Ishikawa (cell line): ENCODE results near the gene RCOR1.

ENCODE experiments used
- CEBPB ChIP-seq: IDR thresholded peaks from 2 replicates; pipeline ENCODE4 v1.6.1; 2012
- CREB1 ChIP-seq: IDR thresholded peaks from 2 replicates; pipeline ENCODE4 v1.6.1; 2012; ENCODE audit warnings: low read depth
- EGR1 ChIP-seq: IDR thresholded peaks from 2 replicates; pipeline ENCODE4 v1.6.1; 2012
- EP300 ChIP-seq: IDR thresholded peaks from 2 replicates; pipeline ENCODE4 v1.6.1; 2012; ENCODE audit warnings: borderline replicate concordance
- FOXM1 ChIP-seq: IDR thresholded peaks from 2 replicates; pipeline ENCODE4 v1.6.1; 2012; ENCODE audit warnings: low read depth, borderline replicate concordance
- NFIC ChIP-seq: IDR thresholded peaks from 2 replicates; pipeline ENCODE4 v1.6.1; 2012
- RAD21 ChIP-seq: IDR thresholded peaks from 2 replicates; pipeline ENCODE4 v1.6.1; 2012; ENCODE audit warnings: low read depth
- TAF1 ChIP-seq: IDR thresholded peaks from 2 replicates; pipeline ENCODE4 v1.6.1; 2012; ENCODE audit warnings: low read depth, mild to moderate bottlenecking
- TCF12 ChIP-seq: IDR thresholded peaks from 2 replicates; pipeline ENCODE4 v1.6.1; 2012; ENCODE audit warnings: low read depth
- TEAD4 ChIP-seq: IDR thresholded peaks from 2 replicates; pipeline ENCODE4 v1.6.1; 2012
- YY1 ChIP-seq: IDR thresholded peaks from 2 replicates; pipeline ENCODE4 v1.6.1; 2012; ENCODE audit warnings: low read depth
- ZBTB7A ChIP-seq: IDR thresholded peaks from 2 replicates; pipeline ENCODE4 v1.6.1; 2012; ENCODE audit warnings: low read depth
- TF ChIP-seq, protein P1 (sequence below): IDR thresholded peaks from 2 replicates; pipeline ENCODE4 v1.6.1; 2012
- TF ChIP-seq, protein P2 (sequence below): IDR thresholded peaks from 2 replicates; pipeline ENCODE4 v1.6.1; 2012; ENCODE audit warnings: low read depth, mild to moderate bottlenecking
- TF ChIP-seq, protein P3 (sequence below): IDR thresholded peaks from 2 replicates; pipeline ENCODE4 v1.6.1; 2012

Gene RCOR1

DNA sequence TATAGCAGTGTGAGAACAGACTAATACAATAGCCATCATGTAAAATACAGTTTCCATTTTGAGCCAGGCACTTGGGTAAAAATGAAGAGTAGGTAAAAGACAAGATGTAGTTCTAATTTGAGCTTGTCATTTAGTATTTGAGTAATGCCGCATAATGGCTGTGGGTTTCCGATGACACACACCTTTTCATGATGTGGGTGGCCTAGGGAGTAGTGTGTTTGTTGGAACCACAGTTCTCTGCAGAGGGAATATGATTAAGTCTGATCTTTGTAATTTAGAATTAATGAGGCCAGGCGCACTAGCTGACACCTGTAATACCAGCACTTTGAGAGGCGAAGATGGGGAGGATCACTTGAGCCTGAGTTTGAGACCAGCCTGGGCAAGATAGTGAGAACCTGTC, 61.8 kb downstream of the RCOR1 start:
- TF ChIP-seq TAF1, result no peak
- no peak for TF ChIP-seq EGR1
- no peak for TF ChIP-seq YY1
- TF ChIP-seq CREB1, result no peak
- no peak for TF ChIP-seq TCF12
- no peak for TF ChIP-seq RAD21
- TF ChIP-seq, protein P1, sequence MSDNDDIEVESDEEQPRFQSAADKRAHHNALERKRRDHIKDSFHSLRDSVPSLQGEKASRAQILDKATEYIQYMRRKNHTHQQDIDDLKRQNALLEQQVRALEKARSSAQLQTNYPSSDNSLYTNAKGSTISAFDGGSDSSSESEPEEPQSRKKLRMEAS, result no peak
- no peak for TF ChIP-seq CEBPB
- TF ChIP-seq, protein P2, sequence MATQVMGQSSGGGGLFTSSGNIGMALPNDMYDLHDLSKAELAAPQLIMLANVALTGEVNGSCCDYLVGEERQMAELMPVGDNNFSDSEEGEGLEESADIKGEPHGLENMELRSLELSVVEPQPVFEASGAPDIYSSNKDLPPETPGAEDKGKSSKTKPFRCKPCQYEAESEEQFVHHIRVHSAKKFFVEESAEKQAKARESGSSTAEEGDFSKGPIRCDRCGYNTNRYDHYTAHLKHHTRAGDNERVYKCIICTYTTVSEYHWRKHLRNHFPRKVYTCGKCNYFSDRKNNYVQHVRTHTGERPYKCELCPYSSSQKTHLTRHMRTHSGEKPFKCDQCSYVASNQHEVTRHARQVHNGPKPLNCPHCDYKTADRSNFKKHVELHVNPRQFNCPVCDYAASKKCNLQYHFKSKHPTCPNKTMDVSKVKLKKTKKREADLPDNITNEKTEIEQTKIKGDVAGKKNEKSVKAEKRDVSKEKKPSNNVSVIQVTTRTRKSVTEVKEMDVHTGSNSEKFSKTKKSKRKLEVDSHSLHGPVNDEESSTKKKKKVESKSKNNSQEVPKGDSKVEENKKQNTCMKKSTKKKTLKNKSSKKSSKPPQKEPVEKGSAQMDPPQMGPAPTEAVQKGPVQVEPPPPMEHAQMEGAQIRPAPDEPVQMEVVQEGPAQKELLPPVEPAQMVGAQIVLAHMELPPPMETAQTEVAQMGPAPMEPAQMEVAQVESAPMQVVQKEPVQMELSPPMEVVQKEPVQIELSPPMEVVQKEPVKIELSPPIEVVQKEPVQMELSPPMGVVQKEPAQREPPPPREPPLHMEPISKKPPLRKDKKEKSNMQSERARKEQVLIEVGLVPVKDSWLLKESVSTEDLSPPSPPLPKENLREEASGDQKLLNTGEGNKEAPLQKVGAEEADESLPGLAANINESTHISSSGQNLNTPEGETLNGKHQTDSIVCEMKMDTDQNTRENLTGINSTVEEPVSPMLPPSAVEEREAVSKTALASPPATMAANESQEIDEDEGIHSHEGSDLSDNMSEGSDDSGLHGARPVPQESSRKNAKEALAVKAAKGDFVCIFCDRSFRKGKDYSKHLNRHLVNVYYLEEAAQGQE, result no peak
- no peak for TF ChIP-seq NFIC

DNA sequence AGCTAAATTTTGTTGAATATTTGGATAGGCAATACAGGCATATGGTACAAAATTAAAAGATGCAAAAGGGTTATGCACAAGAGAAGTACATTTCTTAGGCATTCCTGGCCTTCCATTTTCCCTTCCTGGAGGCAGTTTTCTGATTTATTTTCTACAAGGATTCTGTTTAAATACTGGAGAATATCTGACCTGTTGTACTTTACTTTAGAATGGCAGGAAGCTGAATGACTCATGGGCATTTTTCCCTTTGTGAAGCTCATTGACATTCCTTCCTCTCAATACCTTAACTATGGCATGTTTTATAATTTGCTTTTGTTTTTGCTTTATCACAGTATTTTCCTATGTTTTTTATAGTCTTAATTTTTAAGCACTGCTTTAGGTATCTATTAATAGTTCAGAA, 62.7 kb downstream of the RCOR1 start:
- no peak for TF ChIP-seq NFIC
- TF ChIP-seq TCF12, result no peak
- TF ChIP-seq, protein P1, result no peak
- no peak for TF ChIP-seq FOXM1
- no peak for TF ChIP-seq CEBPB
- TF ChIP-seq, protein P3, sequence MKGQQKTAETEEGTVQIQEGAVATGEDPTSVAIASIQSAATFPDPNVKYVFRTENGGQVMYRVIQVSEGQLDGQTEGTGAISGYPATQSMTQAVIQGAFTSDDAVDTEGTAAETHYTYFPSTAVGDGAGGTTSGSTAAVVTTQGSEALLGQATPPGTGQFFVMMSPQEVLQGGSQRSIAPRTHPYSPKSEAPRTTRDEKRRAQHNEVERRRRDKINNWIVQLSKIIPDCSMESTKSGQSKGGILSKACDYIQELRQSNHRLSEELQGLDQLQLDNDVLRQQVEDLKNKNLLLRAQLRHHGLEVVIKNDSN, result no peak
- TF ChIP-seq EP300, result no peak
- no peak for TF ChIP-seq RAD21
- no peak for TF ChIP-seq EGR1
- TF ChIP-seq CREB1, result no peak
- no peak for TF ChIP-seq TAF1

DNA sequence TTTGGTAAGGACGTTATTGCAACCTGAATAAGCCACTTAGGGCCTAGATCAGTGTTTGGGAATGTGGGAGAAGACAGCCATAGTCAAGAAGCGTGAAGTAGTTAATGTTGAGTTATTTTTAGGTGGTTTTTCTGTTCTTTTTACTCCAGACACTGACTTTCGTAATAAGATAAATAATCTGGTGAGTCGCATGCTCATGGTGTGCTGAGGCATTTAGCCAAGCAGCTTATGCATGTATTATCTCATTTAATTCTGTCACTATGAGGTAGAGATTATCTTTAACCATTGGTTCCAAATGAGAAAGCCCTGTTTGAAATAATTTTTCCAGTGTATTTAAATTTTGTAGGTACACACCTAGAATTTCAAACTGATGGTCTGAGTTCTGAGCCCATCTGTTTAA, 67.3 kb downstream of the RCOR1 start:
- no peak for TF ChIP-seq FOXM1
- TF ChIP-seq, protein P2, result no peak
- no peak for TF ChIP-seq RAD21
- TF ChIP-seq EGR1, result no peak
- no peak for TF ChIP-seq CEBPB
- no peak for TF ChIP-seq TAF1
- TF ChIP-seq, protein P1, result no peak
- TF ChIP-seq EP300, result no peak
- TF ChIP-seq ZBTB7A, result no peak

DNA sequence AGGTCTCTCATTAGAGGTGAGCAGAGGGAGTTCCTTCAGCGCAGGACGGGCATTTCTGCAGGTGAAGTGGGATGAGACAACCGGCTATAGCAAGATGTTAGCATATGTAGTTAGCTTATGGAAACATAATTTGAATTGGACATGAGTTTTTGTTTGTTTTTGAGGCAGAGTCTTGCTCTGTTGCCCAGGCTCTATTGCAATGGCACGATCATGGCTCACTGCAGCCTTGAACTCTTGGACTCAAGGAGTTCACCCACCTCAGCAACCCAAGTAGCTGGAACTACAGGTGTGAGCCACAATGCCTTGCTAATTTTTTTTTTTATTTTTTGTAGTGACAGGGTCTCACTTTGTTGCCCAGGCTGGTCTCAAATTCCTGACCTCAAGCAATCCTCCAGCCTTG, 69.2 kb downstream of the RCOR1 start:
- TF ChIP-seq CREB1 (no peak), TCF12 (no peak), TAF1 (no peak), ZBTB7A (no peak), RAD21 (no peak), EGR1 (no peak), TEAD4 (no peak)
- TF ChIP-seq, protein P2, result no peak

DNA sequence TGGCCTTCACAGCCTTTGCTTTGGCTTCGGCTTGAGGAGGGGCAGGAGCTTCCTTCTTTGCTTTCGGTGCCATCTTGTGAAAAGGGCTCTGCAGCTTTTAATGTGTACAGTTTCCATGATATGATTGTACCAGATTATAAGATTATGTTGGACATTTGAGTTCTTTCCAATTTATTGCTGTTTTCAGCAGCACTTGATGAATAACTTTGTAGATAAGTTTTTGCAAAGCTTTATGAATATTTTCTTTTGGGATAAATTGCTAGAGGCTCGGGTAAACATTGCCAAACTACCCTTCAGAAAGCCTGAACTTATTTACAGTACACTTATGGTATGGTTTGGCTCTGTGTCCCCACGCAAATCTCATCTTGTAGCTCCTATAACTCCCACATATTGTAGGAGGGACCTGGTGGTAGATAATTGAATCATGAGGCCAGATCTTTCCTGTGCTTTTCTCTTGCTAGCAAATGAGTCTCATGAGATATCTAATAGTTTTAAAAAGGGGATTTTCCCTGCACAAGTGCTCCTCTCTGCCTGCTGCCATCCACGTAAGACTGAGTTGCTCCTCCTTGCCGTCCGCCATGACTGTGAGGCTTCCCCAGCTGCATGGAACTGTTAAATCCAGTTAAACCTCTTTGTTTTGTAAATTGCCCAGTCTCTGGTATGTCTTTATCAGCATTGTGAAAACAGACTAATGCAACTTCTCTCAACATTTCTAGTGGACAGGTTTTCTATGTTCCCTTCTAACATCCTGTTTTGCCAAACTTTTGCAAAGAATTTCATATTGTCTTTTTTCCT, 70.4 kb downstream of the RCOR1 start:
- TF ChIP-seq TCF12 (no peak), FOXM1 (no peak), TAF1 (no peak), EGR1 (no peak), YY1 (no peak), RAD21 (no peak), EP300 (no peak), CEBPB (no peak), NFIC (no peak), ZBTB7A (no peak), CREB1 (no peak)
- TF ChIP-seq, protein P3, result no peak
- TF ChIP-seq, protein P2, result no peak
- TF ChIP-seq, protein P1, result no peak
